Fibroblast of the aortic adventitia (primary cell): Measurements from ENCODE around the gene FAM13B. TPM values are rescaled to one million over a fixed set of nuclear protein-coding genes. Genes with fewer than 3 reads are reported as not detected.
"Not testable (repeated sequence)": the region's sequence is repeated elsewhere in the genome, so short reads cannot be mapped to it uniquely, and the experiment has no call there.

ENCODE experiments used
- DNase-seq: peaks from one replicate; pipeline ENCODE4 v3.0.0-alpha.2; 2010; ENCODE audit warnings: low read depth
- H3K4me3 ChIP-seq: 2 replicates; pipeline ENCODE4 v1.5.1; 2011; ENCODE audit warnings: low read depth, mild to moderate bottlenecking, control low read depth, low read length, moderate library complexity
- total RNA-seq: library from RNA; depleted of rRNA; stranded (reverse); fragments of >200 nt; gene quantifications from 2 replicates; pipeline ENCODE4 v1.2.3, GENCODE V29; 2012; ENCODE audit warnings: low replicate concordance
- TF ChIP-seq, protein P1 (sequence below): IDR thresholded peaks from 2 replicates; pipeline ENCODE4 v1.5.1; 2011; ENCODE audit warnings: mild to moderate bottlenecking, low read length, control low read depth, inconsistent platforms; ENCODE audit not compliant: insufficient read depth

FAM13B gene
- total RNA-seq, 1 donor: 42.8 TPM

DNA sequence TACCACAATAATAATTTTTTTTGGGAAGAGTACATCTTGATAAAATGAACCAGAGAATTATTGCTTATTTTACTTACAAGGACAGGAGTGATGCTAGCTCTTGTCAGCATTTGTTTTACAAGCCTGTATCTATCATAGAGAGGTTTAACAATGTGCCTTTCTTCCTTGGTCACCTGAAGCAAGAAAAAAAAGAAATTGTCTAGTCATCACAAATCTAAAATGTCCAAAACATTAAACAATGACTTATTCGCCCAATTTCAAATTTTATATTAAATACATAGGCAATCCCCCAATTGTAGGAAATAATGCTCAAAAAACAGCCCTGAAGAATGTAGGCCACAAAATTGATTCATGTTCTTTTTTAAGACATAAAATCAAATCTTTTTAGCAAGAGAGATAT lies 87.1 kb downstream of the FAM13B start:
- no peak for DNase-seq
- TF ChIP-seq, protein P1, sequence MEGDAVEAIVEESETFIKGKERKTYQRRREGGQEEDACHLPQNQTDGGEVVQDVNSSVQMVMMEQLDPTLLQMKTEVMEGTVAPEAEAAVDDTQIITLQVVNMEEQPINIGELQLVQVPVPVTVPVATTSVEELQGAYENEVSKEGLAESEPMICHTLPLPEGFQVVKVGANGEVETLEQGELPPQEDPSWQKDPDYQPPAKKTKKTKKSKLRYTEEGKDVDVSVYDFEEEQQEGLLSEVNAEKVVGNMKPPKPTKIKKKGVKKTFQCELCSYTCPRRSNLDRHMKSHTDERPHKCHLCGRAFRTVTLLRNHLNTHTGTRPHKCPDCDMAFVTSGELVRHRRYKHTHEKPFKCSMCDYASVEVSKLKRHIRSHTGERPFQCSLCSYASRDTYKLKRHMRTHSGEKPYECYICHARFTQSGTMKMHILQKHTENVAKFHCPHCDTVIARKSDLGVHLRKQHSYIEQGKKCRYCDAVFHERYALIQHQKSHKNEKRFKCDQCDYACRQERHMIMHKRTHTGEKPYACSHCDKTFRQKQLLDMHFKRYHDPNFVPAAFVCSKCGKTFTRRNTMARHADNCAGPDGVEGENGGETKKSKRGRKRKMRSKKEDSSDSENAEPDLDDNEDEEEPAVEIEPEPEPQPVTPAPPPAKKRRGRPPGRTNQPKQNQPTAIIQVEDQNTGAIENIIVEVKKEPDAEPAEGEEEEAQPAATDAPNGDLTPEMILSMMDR: no peak
- no peak overlapping the region for H3K4me3 ChIP-seq

DNA sequence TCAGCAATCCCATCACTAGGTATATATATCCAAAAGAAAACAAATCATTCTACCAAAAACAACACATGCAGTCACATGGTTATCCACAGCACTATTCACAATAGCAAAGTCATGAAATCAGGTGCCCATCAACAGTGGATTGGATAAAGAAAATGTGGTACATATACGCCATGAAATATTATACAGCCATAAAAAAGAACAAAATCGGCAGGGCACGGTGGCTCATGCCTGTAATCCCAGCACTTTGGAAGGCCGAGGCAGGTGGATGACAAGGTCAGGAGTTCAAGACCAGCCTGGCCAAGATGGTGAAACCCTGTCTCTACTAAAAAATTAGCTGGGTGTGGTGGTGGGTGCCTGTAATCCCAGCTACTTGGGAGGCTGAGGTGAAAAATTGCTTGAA lies 88.6 kb downstream of the FAM13B start:
- DNase-seq, H3K4me3 ChIP-seq: not testable (repeated sequence)

DNA sequence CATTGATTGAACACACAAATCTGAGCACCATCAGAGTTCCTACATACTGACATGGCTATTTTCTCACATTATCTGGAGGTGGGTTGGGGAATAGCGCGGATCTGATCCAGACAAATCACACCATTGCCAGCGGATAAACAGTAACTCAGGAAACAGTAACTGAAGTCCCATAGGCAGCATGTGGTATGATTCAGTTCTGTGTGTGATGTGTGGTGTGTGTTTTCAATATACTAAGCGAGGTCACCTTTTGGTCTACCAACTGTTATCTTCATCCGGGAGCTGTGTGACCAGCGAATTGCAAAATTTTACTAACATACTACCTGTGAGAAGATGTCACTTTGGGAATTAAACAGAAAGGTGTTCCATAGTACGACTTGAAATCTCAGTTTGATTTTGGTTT lies 93.5 kb downstream of the FAM13B start:
- no peak for DNase-seq
- TF ChIP-seq, protein P1: no peak
- H3K4me3 ChIP-seq: no peak overlapping the region

DNA sequence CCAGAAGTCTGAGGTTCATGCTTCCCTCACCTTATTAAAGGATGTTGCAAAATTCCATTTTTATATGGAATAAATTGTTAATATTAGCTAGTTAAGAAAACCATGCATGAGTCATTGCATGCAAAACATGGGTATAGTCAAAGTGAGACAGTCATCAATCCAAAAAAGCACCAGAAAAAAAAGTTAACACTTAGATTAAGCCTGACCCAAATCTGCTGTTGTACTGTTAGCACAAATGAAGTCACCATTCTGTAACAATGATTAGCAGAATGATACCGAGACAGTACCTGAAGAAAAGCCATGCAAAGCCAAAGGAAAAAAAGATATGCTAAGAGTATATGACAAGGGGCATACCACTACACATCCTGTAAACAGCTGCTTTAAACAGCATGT lies 94.1 kb downstream of the FAM13B start:
- DNase-seq: no peak
- no peak overlapping the region for H3K4me3 ChIP-seq
- TF ChIP-seq, protein P1: no peak

DNA sequence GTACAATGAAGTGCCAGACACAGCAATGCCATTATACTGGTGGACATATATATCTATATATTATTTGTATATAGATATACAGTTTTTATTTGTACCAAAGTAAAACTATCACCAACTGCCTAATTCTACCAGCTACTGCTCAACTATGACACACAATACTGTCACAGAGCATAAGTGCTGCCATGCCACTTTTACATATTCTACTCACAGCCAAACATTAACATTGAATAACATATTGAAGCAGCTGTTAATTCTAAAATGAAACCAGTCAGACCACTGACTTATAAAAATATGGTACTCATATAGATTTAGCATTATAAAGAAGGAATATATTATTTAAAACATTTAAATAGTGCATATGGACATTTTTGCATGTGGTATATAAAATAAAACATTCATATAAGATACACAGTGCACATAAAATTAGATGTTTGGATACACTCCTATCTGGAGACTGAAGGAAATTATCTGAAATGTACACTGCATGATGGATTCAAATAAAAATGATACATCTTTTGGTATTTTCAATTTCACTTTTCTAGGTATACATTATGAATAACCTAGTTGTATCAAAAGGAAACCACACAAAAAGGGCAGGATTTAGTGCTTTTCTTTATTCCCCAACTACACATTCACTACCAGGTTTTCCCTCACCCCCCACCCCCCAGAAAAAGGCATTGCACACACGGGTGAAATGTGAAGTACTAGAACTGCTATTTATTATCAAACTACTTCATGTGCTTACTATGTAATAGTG lies 94.7 kb downstream of the FAM13B start:
- DNase-seq: no peak
- H3K4me3 ChIP-seq: no peak overlapping the region
- TF ChIP-seq, protein P1: no peak

DNA sequence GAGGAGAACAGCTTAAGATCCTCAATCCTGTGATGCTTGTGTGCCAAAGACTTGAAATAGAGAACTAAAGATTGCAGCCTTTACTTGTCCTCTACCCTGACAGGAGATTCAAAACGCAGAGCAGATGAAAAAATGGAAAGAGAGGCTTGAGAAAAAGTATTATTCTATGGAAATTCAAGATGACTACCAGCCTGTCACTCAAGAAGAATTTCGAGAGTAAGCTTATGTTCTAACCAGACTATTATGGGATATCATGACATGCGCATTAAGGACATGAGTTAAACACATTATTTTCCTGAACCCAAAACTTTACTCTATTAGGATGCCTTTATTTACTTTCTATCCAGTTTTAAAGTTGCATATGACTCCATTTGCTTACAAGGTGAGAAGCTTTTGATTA lies 97.2 kb downstream of the FAM13B start:
- no peak for DNase-seq
- TF ChIP-seq, protein P1: no peak
- no peak overlapping the region for H3K4me3 ChIP-seq

DNA sequence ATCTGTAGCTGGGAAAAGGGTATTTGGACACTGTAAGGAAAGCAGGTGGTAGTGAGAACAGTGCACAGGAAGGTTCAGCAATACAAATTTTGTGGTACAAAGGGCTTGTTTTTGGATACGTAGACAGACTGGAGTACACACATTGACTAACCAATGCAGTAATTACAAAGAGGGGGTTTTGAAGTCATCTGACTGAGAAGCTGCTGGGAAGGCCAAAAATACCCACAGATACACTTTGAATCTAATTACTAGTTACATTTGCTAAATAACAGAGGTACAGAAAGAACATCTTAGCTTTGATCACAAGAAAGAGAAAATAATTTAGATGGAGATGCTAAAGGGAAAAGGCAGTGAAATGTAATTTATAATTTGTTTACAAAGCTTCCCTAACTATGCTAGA lies 97.7 kb downstream of the FAM13B start:
- TF ChIP-seq, protein P1: no peak
- no peak for DNase-seq
- no peak overlapping the region for H3K4me3 ChIP-seq
